DOHH2 (cell line): ENCODE measurements around the gene CFAP100.

Experiments
- H3F3A ChIP-seq: fragments of 200-600 bp; sonication (generic), shearing (Covaris generic); 2 replicates; pipeline ENCODE4 v1.6.0; 2016; ENCODE audit warnings: antibody characterized with exemption, mild to moderate bottlenecking; ENCODE audit not compliant: control insufficient read depth, insufficient read depth
- H3K27ac ChIP-seq: fragments of 200-600 bp; sonication (generic); 2 replicates; pipeline ENCODE4 v1.5.1; 2014; ENCODE audit warnings: low read depth, mild to moderate bottlenecking, low read length, moderate library complexity
- H3K27me3 ChIP-seq: fragments of 200-600 bp; sonication (generic); 2 replicates; pipeline ENCODE4 v1.6.1; 2014; ENCODE audit warnings: mild to moderate bottlenecking, low read length, mixed read lengths; ENCODE audit not compliant: control insufficient read depth
- H3K36me3 ChIP-seq: fragments of 200-600 bp; sonication (generic); 2 replicates; pipeline ENCODE4 v1.6.1; 2014; ENCODE audit warnings: mild to moderate bottlenecking, low read length, moderate library complexity, mixed read lengths; ENCODE audit not compliant: control insufficient read depth
- H3K4me1 ChIP-seq: fragments of 200-600 bp; sonication (generic); 2 replicates; pipeline ENCODE4 v1.6.1; 2014; ENCODE audit warnings: mild to moderate bottlenecking, low read length, mixed read lengths; ENCODE audit not compliant: control insufficient read depth
- H3K4me2 ChIP-seq: fragments of 200-600 bp; sonication (generic); 2 replicates; pipeline ENCODE4 v1.6.0; 2014; ENCODE audit warnings: mild to moderate bottlenecking, low read length, moderate library complexity
- H3K4me3 ChIP-seq: fragments of 200-600 bp; sonication (generic); 2 replicates; pipeline ENCODE4 v1.5.1; 2014; ENCODE audit warnings: mild to moderate bottlenecking, low read length, mixed read lengths
- H3K79me2 ChIP-seq: fragments of 200-600 bp; sonication (generic); 2 replicates; pipeline ENCODE4 v1.6.1; 2014; ENCODE audit warnings: mild to moderate bottlenecking, low read length, mixed read lengths; ENCODE audit not compliant: control insufficient read depth
- H3K9me2 ChIP-seq: fragments of 200-600 bp; sonication (generic); replicated peaks from 2 replicates; pipeline ENCODE4 v1.6.1; 2014; ENCODE audit warnings: mild to moderate bottlenecking, low read length, mixed read lengths; ENCODE audit not compliant: control insufficient read depth
- H3K9me3 ChIP-seq: fragments of 200-600 bp; sonication (generic); 2 replicates; pipeline ENCODE4 v1.6.1; 2014; ENCODE audit warnings: antibody characterized with exemption, low read length, mixed read lengths; ENCODE audit not compliant: control insufficient read depth, insufficient read depth
- H4K20me1 ChIP-seq: fragments of 200-600 bp; sonication (generic); 2 replicates; pipeline ENCODE4 v1.6.0; 2014; ENCODE audit warnings: low read depth, mild to moderate bottlenecking, antibody characterized with exemption, low read length, moderate library complexity; ENCODE audit not compliant: control insufficient read depth, insufficient read depth
- CTCF ChIP-seq: fragments of 200-600 bp; sonication (generic); IDR thresholded peaks from one replicate; pipeline ENCODE4 v1.5.1; 2014; ENCODE audit warnings: antibody characterized with exemption, mild to moderate bottlenecking, low read depth, low read length; ENCODE audit not compliant: poor library complexity, severe bottlenecking
- EZH2phosphoT487 ChIP-seq: fragments of 200-600 bp; sonication (generic); IDR thresholded peaks from 2 replicates; pipeline ENCODE4 v1.6.1; 2017; ENCODE audit warnings: borderline replicate concordance, mild to moderate bottlenecking, antibody characterized with exemption, low read length, moderate library complexity, mixed read lengths

Gene CFAP100

DNA sequence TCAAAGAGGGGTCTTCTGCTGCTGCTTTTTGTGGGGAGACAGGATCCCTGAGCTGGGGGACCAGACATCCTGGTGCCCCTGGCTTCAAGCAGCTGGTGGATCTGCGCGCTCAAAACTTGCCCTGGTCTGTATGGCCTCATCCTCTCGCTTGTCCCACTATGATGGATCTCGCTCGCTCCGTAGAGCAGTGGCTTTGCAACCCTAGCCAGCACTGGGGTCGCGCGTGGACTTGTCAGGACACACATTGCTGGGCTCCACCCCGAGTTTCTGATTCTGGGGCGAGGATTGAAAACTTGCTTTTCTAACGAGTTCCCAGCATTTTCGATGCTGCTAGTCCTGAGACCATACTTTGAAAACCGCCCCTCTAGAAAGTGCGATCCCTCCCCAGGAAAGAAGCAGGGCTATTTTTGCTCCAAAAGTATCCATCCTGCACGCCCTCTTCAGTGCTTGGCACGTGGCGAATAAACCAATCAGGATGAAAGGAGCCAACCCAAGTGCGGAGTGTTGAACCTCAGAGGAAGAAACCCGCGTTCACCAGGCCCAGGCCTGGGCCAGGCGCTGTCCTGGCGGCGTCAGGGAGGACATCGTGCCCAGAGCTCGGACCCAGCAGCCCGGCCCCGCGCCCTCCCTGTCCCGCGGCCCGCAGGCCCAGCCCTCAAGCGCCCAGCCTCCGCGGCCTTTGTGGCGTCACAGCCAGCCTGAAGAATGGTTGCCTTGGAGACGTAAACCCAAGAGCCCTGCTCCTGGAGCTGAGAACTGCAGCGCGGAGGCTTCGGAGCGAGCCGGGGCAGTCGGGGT lies at the start of gene CFAP100:
CFAP100 (plus strand) TSS at position 731 of the 798 bp plus-strand sequence. CDS start 1,092 bp downstream, outside the sequence.
- H3K4me1 ChIP-seq, result peaks cover 13% of the 10 kb centered on the region
- no peaks in the 10 kb centered on the region for H3K9me2 ChIP-seq
- peaks cover 12% of the 10 kb centered on the region; the same call in 1 of the 2 replicates for H3K9me3 ChIP-seq
- no peak within 1 kb of the TSS for H3K4me3 ChIP-seq
- H3K79me2 ChIP-seq, result no peaks in the 10 kb centered on the region
- no peak within 1 kb of the TSS for H3K27ac ChIP-seq
- no peaks in the 10 kb centered on the region for H4K20me1 ChIP-seq
- TF ChIP-seq EZH2phosphoT487 (no peak), CTCF (no peak)
- no peaks in the 10 kb centered on the region for H3K36me3 ChIP-seq
- no peaks in the 10 kb centered on the region for H3F3A ChIP-seq
- no peak within 1 kb of the TSS for H3K4me2 ChIP-seq
- H3K27me3 ChIP-seq, result peaks cover 9% of the 10 kb centered on the region

DNA sequence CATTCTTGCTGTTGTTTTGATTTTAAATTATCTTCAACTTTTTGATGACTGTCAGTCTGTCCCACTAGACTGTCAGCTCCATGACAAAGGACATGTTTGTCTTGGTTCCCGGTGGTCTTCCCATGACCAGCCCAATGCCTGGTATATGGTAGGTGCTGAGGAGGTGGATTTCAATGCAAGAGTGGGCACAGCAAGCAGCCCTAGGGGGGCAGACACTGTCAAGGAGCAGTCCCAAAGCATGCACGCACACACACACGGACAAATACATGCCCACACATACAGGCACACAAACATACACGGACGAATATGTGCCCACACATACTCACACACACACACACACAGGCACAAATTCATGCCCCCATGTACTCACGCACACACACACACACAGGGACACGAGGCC lies 49.5 kb upstream of the CFAP100 start:
- Histone ChIP-seq H3K9me3 (no peaks in the 10 kb centered on the region), H3K79me2 (no peaks in the 10 kb centered on the region), H4K20me1 (no peaks in the 10 kb centered on the region), H3K27ac (no peak overlapping the region), H3K4me1 (peaks cover 4% of the 10 kb centered on the region; the same call in 1 of the 2 replicates), H3F3A (no peaks in the 10 kb centered on the region), H3K4me3 (no peak overlapping the region), H3K36me3 (no peaks in the 10 kb centered on the region), H3K9me2 (no peaks in the 10 kb centered on the region), H3K27me3 (no peaks in the 10 kb centered on the region), H3K4me2 (no peak overlapping the region)
- no peak for TF ChIP-seq EZH2phosphoT487
- TF ChIP-seq CTCF, result no peak

GRCh38 chr3:126345641-126346460 lies 48.9 kb upstream of the CFAP100 start:
- Histone ChIP-seq H3K4me3 (no peak overlapping the region), H3K4me1 (peaks cover 11% of the 10 kb centered on the region; the same call in 1 of the 2 replicates), H3K79me2 (no peaks in the 10 kb centered on the region)

More at GRCh38 chr3:126345641-126346460, 48.9 kb upstream of the CFAP100 start:
- Histone ChIP-seq H3K36me3 (no peaks in the 10 kb centered on the region), H3K4me2 (no peak overlapping the region), H3F3A (no peaks in the 10 kb centered on the region), H3K27ac (no peak overlapping the region), H3K9me2 (no peaks in the 10 kb centered on the region), H3K27me3 (no peaks in the 10 kb centered on the region), H3K9me3 (no peaks in the 10 kb centered on the region), H4K20me1 (no peaks in the 10 kb centered on the region)
- TF ChIP-seq EZH2phosphoT487 (no peak), CTCF (no peak)
